Kidney glomerular epithelial cell (primary cell): ENCODE data around the gene FAM227B.

ENCODE experiments used
- DNase-seq: peaks from one replicate; lab custom pipeline; 2025; lab: John Stamatoyannopoulos, UW

Gene FAM227B

DNA sequence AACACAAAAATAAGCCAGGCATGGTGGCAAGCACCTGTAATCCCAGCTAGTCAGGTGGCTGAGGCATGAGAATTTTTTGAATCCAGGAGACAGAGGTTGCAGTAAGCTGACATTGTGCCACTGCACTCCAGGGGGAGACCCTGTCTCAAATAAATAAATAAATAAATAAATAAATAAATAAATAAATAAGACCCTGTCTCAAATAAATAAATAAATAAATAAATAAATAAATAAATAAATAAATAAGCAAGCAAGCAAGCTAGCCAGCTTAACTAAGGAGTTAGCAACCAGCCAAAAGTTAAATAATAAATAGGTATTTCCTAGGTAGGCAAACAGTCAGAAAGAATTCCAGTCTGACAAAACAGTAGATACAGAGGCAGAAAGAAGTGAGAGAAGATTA lies 326.7 kb downstream of the FAM227B start:
- DNase-seq = no peak

DNA sequence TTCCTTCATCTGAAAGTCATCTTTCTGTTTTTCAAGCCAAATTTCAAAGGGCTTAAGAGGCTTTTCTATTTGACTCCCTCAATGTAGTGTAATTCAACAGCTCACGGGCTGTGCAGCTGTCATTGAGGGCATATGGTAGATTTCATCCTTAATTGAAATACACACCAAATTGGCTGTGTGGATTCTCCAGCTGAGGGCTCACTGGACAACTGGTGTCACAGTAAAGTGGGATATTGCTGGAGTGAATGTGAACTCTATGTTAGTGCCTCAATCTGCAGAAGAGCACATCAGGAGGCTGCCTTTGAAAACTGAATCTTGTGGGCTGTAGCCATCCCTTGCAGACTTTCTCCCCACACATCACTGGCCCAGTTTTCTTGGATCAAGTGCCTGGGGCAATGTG lies 330.4 kb downstream of the FAM227B start:
- DNase-seq = no peak

DNA sequence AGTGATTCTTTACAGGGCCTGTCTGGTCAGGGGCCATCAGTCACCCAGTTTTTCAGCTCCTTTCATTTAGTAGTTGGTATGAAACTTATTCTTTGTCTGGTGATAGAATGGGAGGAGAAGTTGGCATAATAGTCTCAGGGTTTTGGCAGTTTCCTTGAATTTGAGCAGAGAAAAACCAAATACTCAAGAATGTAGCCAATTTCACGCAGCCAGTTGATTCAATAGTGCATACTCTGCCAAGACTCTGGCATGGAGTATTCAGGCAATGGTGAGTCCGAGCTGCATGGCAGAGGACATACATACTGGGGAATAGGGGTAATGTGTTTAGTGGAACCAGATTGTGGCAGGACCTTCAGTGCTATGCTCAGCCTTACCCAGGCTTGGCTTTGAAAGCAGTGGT lies 332.2 kb downstream of the FAM227B start:
- DNase-seq = no peak

DNA sequence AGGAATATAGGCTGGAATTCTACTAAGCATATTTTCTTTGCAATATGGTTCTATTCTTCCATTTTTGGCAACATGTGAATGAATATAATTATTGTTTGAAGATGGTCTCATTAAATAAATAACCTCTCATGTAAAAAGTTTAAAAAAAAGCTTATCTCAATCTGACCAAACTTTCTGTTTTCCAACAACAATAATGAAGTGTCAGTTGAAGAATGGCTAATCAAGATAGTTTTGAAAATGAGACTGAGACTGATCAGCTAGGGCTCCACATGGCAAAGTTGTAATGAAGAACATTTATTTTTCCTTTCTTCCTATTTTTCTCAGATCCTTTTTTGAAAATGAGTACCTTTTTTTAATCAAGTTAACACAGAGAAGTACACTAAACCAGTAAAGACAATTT lies 333.1 kb downstream of the FAM227B start:
- DNase-seq = no peak

DNA sequence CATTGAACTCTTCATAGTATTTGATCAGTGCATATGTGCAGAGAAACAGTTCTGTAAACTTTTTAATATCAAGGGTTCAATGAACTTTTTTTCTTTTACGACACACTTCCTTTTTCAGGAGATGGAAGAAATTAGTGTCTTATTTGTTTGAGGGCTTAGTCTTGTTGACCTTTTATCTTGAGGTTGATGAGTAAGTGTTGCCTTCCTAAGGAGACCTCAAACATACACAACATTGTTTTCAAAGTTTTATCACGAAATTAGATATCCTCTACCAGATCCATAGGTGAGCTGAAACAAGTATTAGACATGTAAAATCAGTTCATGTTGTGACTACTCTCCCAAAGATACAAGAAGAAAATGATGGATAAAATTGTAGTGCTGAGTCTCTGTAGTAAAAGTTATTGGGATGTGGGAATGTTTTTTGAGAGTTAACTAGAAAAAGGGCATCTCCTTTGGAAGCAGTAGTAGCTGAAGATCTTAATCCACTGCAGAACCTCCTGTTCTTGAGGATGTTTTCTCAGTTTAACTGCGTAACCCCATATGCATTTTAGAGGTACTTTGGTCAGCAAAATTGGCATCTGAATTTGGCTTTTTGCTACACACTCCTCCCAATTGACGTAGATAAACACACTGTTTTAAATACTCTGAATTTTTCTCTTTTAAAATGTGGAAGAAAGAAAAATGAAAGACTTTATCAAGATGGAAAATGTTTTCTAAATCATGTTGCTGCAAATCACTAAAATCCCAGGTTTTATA lies 333.8 kb downstream of the FAM227B start:
- DNase-seq = no peak

GRCh38 chr15:49282366-49282765 lies 338.3 kb downstream of the FAM227B start:
- no peak for DNase-seq

GRCh38 chr15:49279521-49280456 lies 340.8 kb downstream of the FAM227B start:
- no peak for DNase-seq

- no peak for DNase-seq
Measured at GRCh38 chr15:49278751-49279150, 341.9 kb downstream of the FAM227B start.
